HK-2 (cell line): ENCODE data around the gene SLX4IP.
A peak's percentile ranks its signal among the peaks of the same experiment; 100 is the strongest.

ENCODE experiments used
- DNase-seq: peaks from one replicate; pipeline ENCODE4 v3.0.0-alpha.2; 2018; ENCODE audit not compliant: unreplicated experiment

The SLX4IP gene

GRCh38 chr20:10648651-10649050 lies 213.5 kb downstream of the SLX4IP start:
- DNase-seq: no peak

GRCh38 chr20:10649080-10649796 lies 214.1 kb downstream of the SLX4IP start:
- no peak for DNase-seq

- peak; percentile 62 for DNase-seq
Measured at GRCh38 chr20:10649797-10650160, 214.7 kb downstream of the SLX4IP start.

GRCh38 chr20:10651227-10651990 lies 216.3 kb downstream of the SLX4IP start:
- no peak for DNase-seq

GRCh38 chr20:10652185-10652584 lies 217.1 kb downstream of the SLX4IP start:
- DNase-seq: no peak

GRCh38 chr20:10652660-10653261 lies 217.7 kb downstream of the SLX4IP start:
- no peak for DNase-seq

- peak; percentile 77 for DNase-seq
Measured at GRCh38 chr20:10653599-10654249, 218.6 kb downstream of the SLX4IP start.

GRCh38 chr20:10654250-10654610 lies 219.1 kb downstream of the SLX4IP start:
- no peak for DNase-seq

GRCh38 chr20:10654630-10655029 lies 219.5 kb downstream of the SLX4IP start:
- DNase-seq: no peak

- no peak for DNase-seq
Measured at GRCh38 chr20:10655720-10656669, 220.9 kb downstream of the SLX4IP start.

GRCh38 chr20:10657453-10657852 lies 222.3 kb downstream of the SLX4IP start:
- DNase-seq: no peak

GRCh38 chr20:10658051-10658823 lies 223.1 kb downstream of the SLX4IP start:
- DNase-seq: peak; percentile 36

- peak; percentile 29 for DNase-seq
Measured at GRCh38 chr20:10658876-10659632, 223.9 kb downstream of the SLX4IP start.

GRCh38 chr20:10659651-10660601 lies 224.8 kb downstream of the SLX4IP start:
- DNase-seq: peak; percentile 28

GRCh38 chr20:10660661-10661060 lies 225.6 kb downstream of the SLX4IP start:
- DNase-seq: peak; percentile 58

GRCh38 chr20:10661261-10661660 lies 226.2 kb downstream of the SLX4IP start:
- DNase-seq: peak; percentile 16

GRCh38 chr20:10662151-10662550 lies 227.0 kb downstream of the SLX4IP start:
- no peak for DNase-seq

- no peak for DNase-seq
Measured at GRCh38 chr20:10662661-10663458, 227.8 kb downstream of the SLX4IP start.
